ENCODE measurements around the gene CUX1.

CUX1 gene

GRCh38 chr7:102305414-102306268 is 488.2 kb downstream of the CUX1 start:
- Histone ChIP-seq H3K4me1 (peaks cover 10% of the 10 kb centered on the region), H3K4me3 (ENCODE audit: low read depth, low read length) (no peak overlapping the region)

GRCh38 chr7:102306916-102307677 is 489.7 kb downstream of the CUX1 start:
- no peaks in the 10 kb centered on the region for H3K9me3 ChIP-seq
- TF ChIP-seq CTCF (IDR thresholded peaks at IDR 0.05; ENCODE audit: low read depth, low read length): no peak
- H3K4me3 ChIP-seq (ENCODE audit: low read depth, low read length): peak overlapping the region; percentile 36; the same call in 1 of the 2 replicates
- H3K27me3 ChIP-seq: no peaks in the 10 kb centered on the region
- peaks cover 10% of the 10 kb centered on the region for H3K4me1 ChIP-seq
- DNase-seq: peak; percentile 68
- no peaks in the 10 kb centered on the region; the same call in 1 of the 2 replicates for H3K36me3 ChIP-seq

More at GRCh38 chr7:102305414-102306268, 488.2 kb downstream of the CUX1 start:
- no peak for TF ChIP-seq CTCF (IDR thresholded peaks at IDR 0.05; ENCODE audit: low read depth, low read length)
- Histone ChIP-seq H3K27me3 (no peaks in the 10 kb centered on the region), H3K36me3 (no peaks in the 10 kb centered on the region; the same call in 1 of the 2 replicates), H3K9me3 (no peaks in the 10 kb centered on the region)
- DNase-seq: no peak

GRCh38 chr7:102310414-102310815 is 493.0 kb downstream of the CUX1 start:
- Histone ChIP-seq H3K4me1 (peaks cover 10% of the 10 kb centered on the region), H3K36me3 (no peaks in the 10 kb centered on the region; the same call in 1 of the 2 replicates), H3K27me3 (no peaks in the 10 kb centered on the region), H3K4me3 (ENCODE audit: low read depth, low read length) (no peak overlapping the region), H3K9me3 (no peaks in the 10 kb centered on the region)
- no peak for DNase-seq
- TF ChIP-seq CTCF (IDR thresholded peaks at IDR 0.05; ENCODE audit: low read depth, low read length): no peak

- TF ChIP-seq CTCF (IDR thresholded peaks at IDR 0.05; ENCODE audit: low read depth, low read length): no peak
- H3K4me3 ChIP-seq (ENCODE audit: low read depth, low read length): no peak overlapping the region
- no peaks in the 10 kb centered on the region for H3K9me3 ChIP-seq
- H3K27me3 ChIP-seq: no peaks in the 10 kb centered on the region
- no peak for DNase-seq
- H3K36me3 ChIP-seq: no peaks in the 10 kb centered on the region; the same call in 1 of the 2 replicates
- peaks cover 3% of the 10 kb centered on the region for H3K4me1 ChIP-seq
Observed at GRCh38 chr7:102312317-102312716, 494.9 kb downstream of the CUX1 start.

GRCh38 chr7:102313997-102314780 is 496.8 kb downstream of the CUX1 start:
- H3K4me3 ChIP-seq (ENCODE audit: low read depth, low read length): no peak overlapping the region
- DNase-seq: no peak
- H3K9me3 ChIP-seq: no peaks in the 10 kb centered on the region
- H3K4me1 ChIP-seq: peaks cover 8% of the 10 kb centered on the region
- no peaks in the 10 kb centered on the region; the same call in 1 of the 2 replicates for H3K36me3 ChIP-seq
- no peaks in the 10 kb centered on the region for H3K27me3 ChIP-seq
- TF ChIP-seq CTCF (IDR thresholded peaks at IDR 0.05; ENCODE audit: low read depth, low read length): no peak

All from BE2C (cell line).